Activated CD4-positive, alpha-beta T cell treated with anti-CD3 and anti-CD28 coated beads for 36 hours (primary cell): ENCODE results near the gene SMOC1. TPM values are rescaled to one million over a fixed set of nuclear protein-coding genes. Genes with fewer than 3 reads are reported as not detected.

Experiments used
- ATAC-seq: fragments of 200-7000 bp; cut with Tn5 transposase; one replicate; pipeline ENCODE4 v1.10.0; 2021; ENCODE audit warnings: mild to moderate bottlenecking, moderate library complexity
- CTCF ChIA-PET: fragments of 350-600 bp; sonication (Branson Sonifier 250); formaldehyde crosslinking; loops from one replicate; lab custom pipeline; 2021; ENCODE audit warnings: antibody characterized with exemption; lab: Charles Lee
- POLR2A ChIA-PET: fragments of 350-600 bp; sonication (Branson Sonifier 250); formaldehyde crosslinking; loops from one replicate; lab custom pipeline; 2021; ENCODE audit warnings: antibody characterized with exemption, inconsistent platforms; lab: Charles Lee
- DNase-seq: peaks from one replicate; pipeline ENCODE4 v3.0.0-alpha.2; 2020
- H3K27ac Mint-ChIP-seq: one replicate; pipeline ENCODE4 v1.8.0; 2021; ENCODE audit warnings: mixed read lengths
- H3K27me3 Mint-ChIP-seq: one replicate; pipeline ENCODE4 v1.8.0; 2021; ENCODE audit warnings: mixed read lengths
- H3K36me3 Mint-ChIP-seq: one replicate; pipeline ENCODE4 v1.8.0; 2021; ENCODE audit warnings: low read depth, mixed read lengths
- H3K4me1 Mint-ChIP-seq: one replicate; pipeline ENCODE4 v1.8.0; 2021; ENCODE audit warnings: mixed read lengths
- H3K4me3 Mint-ChIP-seq: one replicate; pipeline ENCODE4 v1.8.0; 2021; ENCODE audit warnings: mild to moderate bottlenecking, moderate library complexity, mixed read lengths
- H3K9me3 Mint-ChIP-seq: one replicate; pipeline ENCODE4 v1.8.0; 2021; ENCODE audit warnings: low read depth, mixed read lengths
- intact Hi-C, 2 experiments: fragments of 100-400 bp; cut with DNase I in 1 of 2; cut with micrococcal nuclease in 1 of 2; formaldehyde crosslinking; loops; one replicate each; pipeline versions ENCODE4 v1.14.2 to v1.15.1; 2022 to 2024; cut with DNase I, micrococcal nuclease
- total RNA-seq, 2 experiments: library from RNA; stranded (reverse); gene quantifications; one replicate each; pipeline ENCODE4 v1.2.3, GENCODE V29; 2021

SMOC1 gene
- total RNA-seq, 2 experiments from 2014 or later, result not detected

DNA sequence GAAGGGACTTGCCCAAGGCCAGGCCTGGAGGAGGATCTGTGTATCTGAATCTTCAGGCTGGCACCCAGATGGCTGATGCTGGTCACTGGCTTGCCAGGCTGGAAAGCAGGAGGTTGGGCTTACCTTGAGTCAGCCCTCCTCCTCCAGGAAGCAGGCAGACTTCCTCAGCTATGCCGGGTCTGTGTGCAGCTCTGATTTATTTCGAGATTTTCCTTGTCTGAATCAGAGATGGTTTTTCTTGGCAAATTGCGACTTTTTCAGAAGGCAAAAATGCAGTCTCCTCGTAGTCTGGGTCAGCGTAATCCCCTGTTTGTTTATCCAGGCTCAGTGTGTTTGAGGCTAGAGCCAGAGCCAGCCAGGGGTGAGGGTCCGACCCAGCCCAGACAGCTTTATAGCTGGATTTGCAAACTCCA is 48.9 kb downstream of the SMOC1 start:
- intact Hi-C loops, result no loop called here
- peaks cover 20% of the 10 kb centered on the region for H3K27me3 Mint-ChIP-seq
- H3K4me1 Mint-ChIP-seq, result no peaks in the 10 kb centered on the region
- CTCF ChIA-PET, result interaction anchor here (0.8 kb wide), 1 partner anchor 350 kb away, joined by 3 read pairs; no protein-coding TSS in a partner anchor
- H3K4me3 Mint-ChIP-seq, result no peak overlapping the region
- ATAC-seq, result no peak
- no peaks in the 10 kb centered on the region for H3K36me3 Mint-ChIP-seq
- DNase-seq, result no peak
- H3K9me3 Mint-ChIP-seq, result no peaks in the 10 kb centered on the region
- no peak overlapping the region for H3K27ac Mint-ChIP-seq
- POLR2A ChIA-PET, result no interaction called here

DNA sequence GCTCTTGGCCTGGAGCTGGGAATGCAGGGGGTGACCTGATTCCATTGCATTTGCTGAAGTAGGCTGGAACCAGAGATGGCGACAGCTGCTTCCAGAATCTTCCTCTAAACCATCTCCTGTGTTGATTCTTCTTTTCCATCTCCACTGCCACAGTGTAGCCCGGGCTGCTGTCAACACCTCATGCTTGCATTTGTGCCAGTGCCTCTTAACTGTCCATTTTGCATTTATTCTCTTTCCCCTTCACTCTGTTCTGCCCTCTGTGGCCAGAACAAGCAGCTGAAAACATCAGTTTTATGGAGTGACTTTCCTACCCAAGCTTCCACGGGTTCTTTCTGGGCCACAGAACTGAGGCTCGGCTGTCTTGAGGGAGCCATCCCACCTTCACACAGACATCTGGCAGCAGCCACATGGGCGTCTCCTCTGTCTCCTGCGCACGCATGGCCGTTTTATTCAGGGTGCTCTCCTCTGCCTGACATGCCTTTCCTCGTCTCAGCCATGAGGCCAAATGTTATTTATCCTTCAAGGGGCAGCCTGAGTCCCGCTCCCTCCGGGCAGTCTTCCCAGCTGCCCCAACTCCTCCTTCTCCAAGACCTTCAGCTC is 51.7 kb downstream of the SMOC1 start:
- DNase-seq (no peak), ATAC-seq (no peak)
- Mint-ChIP-seq H3K4me1 (no peaks in the 10 kb centered on the region), H3K27ac (no peak overlapping the region), H3K36me3 (no peaks in the 10 kb centered on the region), H3K27me3 (peaks cover 15% of the 10 kb centered on the region), H3K4me3 (no peak overlapping the region), H3K9me3 (no peaks in the 10 kb centered on the region)
- CTCF ChIA-PET, result interaction anchor here (0.7 to 1.3 kb wide), 2 partner anchors 21 to 97 kb away, joined by 3 read pairs; no protein-coding TSS in a partner anchor
- intact Hi-C loops, result no loop called here
- POLR2A ChIA-PET, result no interaction called here

DNA sequence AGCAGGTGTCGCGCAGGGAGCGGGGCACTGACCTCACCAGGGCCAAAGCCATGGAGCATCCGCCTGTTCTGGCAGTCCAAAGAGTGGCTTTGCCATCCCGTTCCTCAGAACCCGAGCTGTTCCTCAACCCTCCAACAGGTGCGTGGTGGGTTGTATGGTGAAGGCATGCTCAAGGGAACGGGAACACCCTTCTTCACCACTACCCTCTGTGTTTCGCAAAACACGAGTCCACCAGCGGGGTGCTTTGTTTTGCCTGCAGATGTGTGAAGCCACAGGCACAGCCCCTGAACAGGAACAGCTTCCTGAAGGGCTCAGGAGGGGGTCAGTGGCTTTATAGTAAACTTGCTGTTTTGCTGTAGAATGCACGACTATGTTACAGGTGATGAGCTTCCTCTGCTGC is 52.7 kb downstream of the SMOC1 start:
- no peaks in the 10 kb centered on the region for H3K4me1 Mint-ChIP-seq
- POLR2A ChIA-PET, result no interaction called here
- CTCF ChIA-PET, result no interaction called here
- H3K27me3 Mint-ChIP-seq, result peaks cover 19% of the 10 kb centered on the region
- ATAC-seq (no peak), DNase-seq (no peak)
- no peaks in the 10 kb centered on the region for H3K36me3 Mint-ChIP-seq
- H3K27ac Mint-ChIP-seq, result no peak overlapping the region
- intact Hi-C loops, result no loop called here
- H3K9me3 Mint-ChIP-seq, result no peaks in the 10 kb centered on the region
- no peak overlapping the region for H3K4me3 Mint-ChIP-seq

DNA sequence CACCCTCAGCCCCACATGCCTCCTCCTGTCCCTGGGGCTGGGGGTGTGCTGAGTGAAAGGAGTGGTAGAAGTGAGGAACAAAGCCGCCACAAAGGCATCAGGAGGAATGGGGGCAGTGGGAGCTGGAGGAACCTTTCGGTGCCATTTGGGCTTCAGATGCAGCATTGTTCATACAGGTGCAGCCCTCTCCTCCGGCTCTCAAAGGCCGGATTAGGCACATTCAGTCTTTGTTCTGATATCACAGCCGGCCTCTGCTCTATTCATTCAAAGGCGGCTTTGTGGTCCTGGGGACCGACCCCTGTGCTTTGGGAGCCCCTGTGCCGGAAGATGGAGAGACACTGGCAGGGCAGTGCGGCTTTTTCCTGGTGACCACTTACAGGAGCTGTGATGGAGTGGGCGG is 53.2 kb downstream of the SMOC1 start:
- H3K27me3 Mint-ChIP-seq, result peaks cover 19% of the 10 kb centered on the region
- no peaks in the 10 kb centered on the region for H3K36me3 Mint-ChIP-seq
- no peak overlapping the region for H3K4me3 Mint-ChIP-seq
- no peak for DNase-seq
- CTCF ChIA-PET, result no interaction called here
- no peaks in the 10 kb centered on the region for H3K9me3 Mint-ChIP-seq
- POLR2A ChIA-PET, result no interaction called here
- no peak for ATAC-seq
- H3K4me1 Mint-ChIP-seq, result no peaks in the 10 kb centered on the region
- no peak overlapping the region for H3K27ac Mint-ChIP-seq
- intact Hi-C loops, result no loop called here

DNA sequence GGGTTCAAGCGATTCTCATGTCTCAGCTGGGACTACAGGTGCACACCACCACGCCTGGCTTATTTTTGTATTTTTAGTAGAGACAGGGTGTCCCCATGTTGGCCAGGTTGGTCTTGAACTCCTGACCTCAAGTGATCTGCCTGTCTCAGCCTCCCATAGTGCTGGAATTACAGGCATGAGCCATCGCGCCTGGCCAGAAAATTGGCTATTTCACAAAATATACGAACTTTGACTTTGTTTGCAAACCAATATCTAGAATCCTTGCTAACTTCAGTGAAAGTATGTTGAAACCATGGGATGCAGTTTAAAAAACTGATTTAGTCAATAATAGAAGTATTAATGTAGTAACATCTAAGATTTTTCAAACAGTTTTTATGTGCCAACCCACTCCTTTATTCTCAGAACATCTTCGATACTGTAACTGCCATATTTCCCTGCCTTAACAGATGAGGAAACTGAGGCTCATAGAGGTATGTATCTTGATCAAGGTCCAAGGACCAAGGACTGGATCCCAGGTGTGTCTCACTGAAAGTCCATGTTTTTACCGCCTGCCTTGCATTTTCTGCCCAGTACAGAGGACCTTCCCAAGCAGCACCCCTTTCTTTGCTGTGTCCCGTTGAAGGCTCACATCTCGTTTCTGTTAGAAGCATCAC is 54.5 kb downstream of the SMOC1 start:
- ChIA-PET CTCF (no interaction called here), POLR2A (no interaction called here)
- ATAC-seq (no peak), DNase-seq (no peak)
- intact Hi-C loops, result no loop called here
- peaks cover 21% of the 10 kb centered on the region for H3K27me3 Mint-ChIP-seq
- H3K9me3 Mint-ChIP-seq, result no peaks in the 10 kb centered on the region
- H3K36me3 Mint-ChIP-seq, result no peaks in the 10 kb centered on the region
- no peak overlapping the region for H3K27ac Mint-ChIP-seq
- no peak overlapping the region for H3K4me3 Mint-ChIP-seq
- no peaks in the 10 kb centered on the region for H3K4me1 Mint-ChIP-seq

DNA sequence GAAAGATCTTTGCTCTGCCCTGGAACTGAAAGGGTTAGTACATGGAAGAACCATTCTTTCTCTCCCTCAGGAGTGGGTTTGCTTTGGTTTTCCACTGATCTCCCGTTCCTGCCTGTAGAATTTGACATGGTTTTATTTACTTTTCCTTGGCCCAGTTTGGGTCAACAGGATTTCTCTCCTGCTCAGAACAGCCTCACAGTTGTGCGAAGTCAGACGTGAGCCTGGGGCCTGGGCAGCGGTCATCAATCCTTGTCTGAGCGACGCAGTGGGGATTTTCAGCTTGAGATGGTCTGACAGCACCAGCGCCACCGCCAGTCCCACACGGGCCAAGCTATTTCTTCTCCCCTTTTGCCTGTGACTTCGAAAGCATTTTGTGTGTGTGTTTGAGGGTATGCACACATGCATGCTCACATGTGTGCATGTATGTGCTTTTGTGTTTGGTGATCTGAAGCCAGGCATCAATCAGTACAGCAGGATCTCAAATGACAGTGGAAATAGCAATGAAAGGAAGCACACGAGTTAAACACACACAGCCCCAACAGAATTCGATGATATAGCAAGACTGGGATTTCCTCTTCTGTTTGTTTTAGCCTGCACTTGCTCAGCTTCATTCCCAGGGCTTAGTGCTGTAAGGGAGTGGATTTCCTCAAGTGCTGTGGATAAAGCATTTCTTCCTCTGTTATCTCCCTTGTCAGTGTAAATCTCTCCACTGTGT is 58.3 kb downstream of the SMOC1 start:
- no peaks in the 10 kb centered on the region for H3K36me3 Mint-ChIP-seq

DNA sequence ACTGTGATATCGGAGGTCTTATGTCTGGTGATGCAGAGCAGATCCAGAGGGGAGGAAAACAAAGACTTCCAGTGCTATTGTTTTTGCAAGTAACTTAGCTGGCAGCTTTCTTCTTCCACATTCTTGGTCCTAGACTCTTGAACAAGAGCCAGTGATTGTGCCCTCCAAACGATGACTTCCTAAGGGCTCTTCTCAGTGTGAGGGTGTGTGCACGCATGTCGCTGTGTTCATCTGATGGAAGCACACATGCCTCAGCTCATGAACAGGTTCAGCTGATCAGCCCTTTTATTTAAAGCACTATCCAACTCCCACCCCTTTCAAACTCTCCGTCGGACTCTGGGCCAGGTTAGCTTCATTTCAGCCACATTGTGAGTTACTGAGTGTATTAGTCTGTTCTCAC is 59.5 kb downstream of the SMOC1 start:
- Mint-ChIP-seq H3K9me3 (no peaks in the 10 kb centered on the region), H3K4me3 (no peak overlapping the region), H3K36me3 (no peaks in the 10 kb centered on the region), H3K27ac (no peak overlapping the region), H3K4me1 (no peaks in the 10 kb centered on the region), H3K27me3 (peaks cover 24% of the 10 kb centered on the region)
- intact Hi-C loops, result no loop called here
- DNase-seq, result no peak
- ChIA-PET CTCF (no interaction called here), POLR2A (no interaction called here)
- ATAC-seq, result no peak

More for the DNA sequence above, 58.3 kb downstream of the SMOC1 start:
- ATAC-seq, result no peak
- no peaks in the 10 kb centered on the region for H3K9me3 Mint-ChIP-seq
- H3K27me3 Mint-ChIP-seq, result peaks cover 21% of the 10 kb centered on the region
- CTCF ChIA-PET, result no interaction called here
- no peak for DNase-seq
- H3K4me3 Mint-ChIP-seq, result no peak overlapping the region
- POLR2A ChIA-PET, result no interaction called here
- no peaks in the 10 kb centered on the region for H3K4me1 Mint-ChIP-seq
- H3K27ac Mint-ChIP-seq, result no peak overlapping the region
- intact Hi-C loops, result no loop called here

DNA sequence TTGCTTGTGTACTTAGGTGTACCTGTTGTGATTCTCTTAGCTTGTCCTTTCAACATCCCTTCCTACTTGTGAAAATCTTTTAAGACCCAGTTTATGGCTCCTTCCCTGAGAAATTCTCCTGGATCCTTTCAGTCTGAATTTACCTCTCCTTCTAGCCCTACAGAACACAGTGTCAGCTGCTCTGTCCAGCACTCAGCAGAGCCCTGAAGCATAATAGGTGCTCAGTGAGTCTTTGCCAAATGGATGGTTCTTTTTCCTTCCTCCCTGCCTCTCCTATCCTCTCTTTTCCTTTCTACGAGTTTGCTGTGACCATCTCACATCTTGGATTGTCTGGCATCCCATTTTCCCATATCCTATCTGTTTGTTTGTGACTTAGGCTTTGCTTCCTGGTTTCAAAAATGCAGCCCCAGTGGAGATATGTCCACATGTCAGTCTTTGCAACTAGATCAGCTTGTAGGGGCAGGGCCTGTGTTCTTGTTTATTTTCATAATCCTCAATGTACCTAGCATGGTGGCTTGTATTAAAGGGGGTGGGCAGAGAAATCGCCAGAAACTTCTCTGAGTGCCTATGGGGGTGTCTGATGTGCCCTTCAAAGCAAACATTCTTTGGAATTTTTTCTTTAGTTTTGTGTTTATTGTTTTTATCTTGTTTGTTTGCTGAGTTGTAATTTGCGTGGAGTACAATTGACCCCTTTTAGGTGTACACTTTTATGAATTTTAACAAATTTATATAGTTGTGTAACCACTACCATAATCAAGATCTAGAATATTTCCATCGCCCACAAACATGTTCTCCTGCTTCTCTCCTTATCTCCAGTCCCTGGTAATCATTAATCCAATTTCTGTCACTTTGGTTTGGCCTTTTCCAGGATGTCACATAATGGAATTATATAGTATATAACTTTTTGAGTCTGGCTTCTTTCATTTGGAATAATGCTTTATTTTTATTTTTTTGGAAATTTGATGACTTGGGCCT is 62.8 kb downstream of the SMOC1 start:
- no peaks in the 10 kb centered on the region for H3K36me3 Mint-ChIP-seq
- ChIA-PET POLR2A (no interaction called here), CTCF (no interaction called here)
- ATAC-seq (no peak), DNase-seq (no peak)
- H3K4me1 Mint-ChIP-seq, result no peaks in the 10 kb centered on the region
- peaks cover 13% of the 10 kb centered on the region for H3K9me3 Mint-ChIP-seq
- H3K27me3 Mint-ChIP-seq, result peaks cover 26% of the 10 kb centered on the region
- H3K4me3 Mint-ChIP-seq, result no peak overlapping the region
- intact Hi-C loops, result no loop called here
- H3K27ac Mint-ChIP-seq, result no peak overlapping the region

DNA sequence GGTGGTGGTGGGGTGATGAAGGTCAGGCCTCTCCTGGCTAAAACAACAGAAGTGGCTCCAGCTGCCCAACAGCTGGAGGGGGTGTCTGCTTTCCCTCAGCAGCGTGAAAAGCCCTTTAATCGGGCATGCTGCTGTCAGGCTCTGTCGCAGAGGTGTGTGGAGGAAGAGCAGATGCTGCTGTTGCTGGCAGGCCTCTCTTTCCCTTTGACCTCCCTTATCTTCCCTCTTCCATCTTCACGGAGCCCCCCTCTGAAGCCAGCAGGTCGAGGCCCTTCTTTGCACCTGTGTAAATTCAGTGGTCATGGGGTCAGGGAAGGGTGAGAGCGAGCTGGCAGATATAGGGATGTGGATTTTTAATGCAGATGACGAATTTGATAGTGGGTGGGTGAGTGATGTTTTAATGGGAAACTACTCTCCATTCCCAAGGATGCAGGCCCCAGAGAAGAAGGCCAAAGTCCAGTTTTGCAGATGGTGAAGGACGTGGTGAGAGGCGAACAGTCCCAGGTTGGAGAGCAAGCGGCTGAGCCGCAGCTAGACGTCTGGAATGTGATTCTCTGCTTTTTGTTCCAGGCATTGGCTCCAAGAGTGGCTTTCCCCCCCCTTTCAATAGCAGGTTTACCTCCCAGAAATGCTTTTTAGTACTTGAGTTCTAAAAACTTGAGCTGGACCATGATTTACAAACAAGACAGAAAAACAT is 64.0 kb downstream of the SMOC1 start:
- CTCF ChIA-PET, result interaction anchor here (0.6 kb wide), 1 partner anchor 158 kb away, joined by 5 read pairs; no protein-coding TSS in a partner anchor
- DNase-seq (no peak), ATAC-seq (no peak)
- intact Hi-C loops, result no loop called here
- no peaks in the 10 kb centered on the region for H3K4me1 Mint-ChIP-seq
- H3K36me3 Mint-ChIP-seq, result no peaks in the 10 kb centered on the region
- peaks cover 14% of the 10 kb centered on the region for H3K9me3 Mint-ChIP-seq
- H3K27ac Mint-ChIP-seq, result no peak overlapping the region
- H3K4me3 Mint-ChIP-seq, result no peak overlapping the region
- POLR2A ChIA-PET, result no interaction called here
- peaks cover 23% of the 10 kb centered on the region for H3K27me3 Mint-ChIP-seq

DNA sequence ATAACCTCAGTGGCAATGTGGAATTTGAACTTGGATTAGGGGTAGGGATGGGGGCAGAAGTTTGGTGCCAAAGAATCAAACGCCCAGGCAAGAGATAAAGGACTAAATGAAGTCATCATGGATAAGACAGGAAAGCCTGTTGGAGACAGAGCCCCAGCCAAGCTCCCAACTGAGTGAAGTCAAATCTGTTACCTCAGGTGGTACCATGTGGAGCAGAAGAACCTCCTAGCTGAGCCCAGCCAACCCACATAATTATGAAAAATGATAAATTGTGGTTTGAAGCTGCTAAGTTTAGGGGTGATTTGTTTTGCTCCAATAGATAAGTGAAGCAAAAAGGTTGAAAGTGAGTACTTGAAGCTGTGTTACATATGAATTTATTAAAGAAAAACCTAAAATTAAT is 66.1 kb downstream of the SMOC1 start:
- Mint-ChIP-seq H3K4me1 (no peaks in the 10 kb centered on the region), H3K36me3 (no peaks in the 10 kb centered on the region), H3K27me3 (peaks cover 22% of the 10 kb centered on the region), H3K27ac (no peak overlapping the region), H3K4me3 (no peak overlapping the region), H3K9me3 (peaks cover 14% of the 10 kb centered on the region)
- ChIA-PET POLR2A (no interaction called here), CTCF (no interaction called here)
- no peak for ATAC-seq
- intact Hi-C loops, result no loop called here
- DNase-seq, result no peak

DNA sequence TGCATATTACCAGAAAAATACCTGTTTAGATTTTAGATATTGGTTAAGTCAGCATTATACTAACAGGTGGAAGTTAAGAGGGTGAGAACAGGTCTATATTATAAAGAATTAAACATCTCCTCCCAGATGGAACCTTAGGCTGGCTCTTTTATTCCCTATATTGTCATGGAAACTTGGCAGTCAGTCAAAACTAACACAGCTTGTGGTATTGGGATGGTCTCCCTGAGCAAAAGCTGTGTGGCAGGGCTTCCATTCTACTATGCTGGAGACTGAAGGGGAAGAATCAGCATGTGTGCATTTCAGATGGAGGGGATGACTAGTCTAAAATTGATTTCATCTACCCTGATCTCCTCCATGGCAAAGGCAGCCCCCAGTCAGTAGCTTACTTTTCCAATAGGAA is 66.7 kb downstream of the SMOC1 start:
- ChIA-PET POLR2A (no interaction called here), CTCF (no interaction called here)
- Mint-ChIP-seq H3K27me3 (peaks cover 20% of the 10 kb centered on the region), H3K27ac (no peak overlapping the region), H3K4me1 (no peaks in the 10 kb centered on the region), H3K4me3 (no peak overlapping the region), H3K36me3 (no peaks in the 10 kb centered on the region), H3K9me3 (peaks cover 14% of the 10 kb centered on the region)
- intact Hi-C loops, result no loop called here
- ATAC-seq, result no peak
- no peak for DNase-seq
